GM18526 (cell line): Measurements from ENCODE around the gene CEP104.
A peak's percentile ranks its signal among the peaks of the same experiment; 100 is the strongest.

Source experiments
- POLR2A ChIP-seq: IDR thresholded peaks from 3 replicates; pipeline ENCODE4 v1.6.1; 2011; ENCODE audit not compliant: insufficient read length; ENCODE audit errors: extremely low read depth

The CEP104 gene

DNA sequence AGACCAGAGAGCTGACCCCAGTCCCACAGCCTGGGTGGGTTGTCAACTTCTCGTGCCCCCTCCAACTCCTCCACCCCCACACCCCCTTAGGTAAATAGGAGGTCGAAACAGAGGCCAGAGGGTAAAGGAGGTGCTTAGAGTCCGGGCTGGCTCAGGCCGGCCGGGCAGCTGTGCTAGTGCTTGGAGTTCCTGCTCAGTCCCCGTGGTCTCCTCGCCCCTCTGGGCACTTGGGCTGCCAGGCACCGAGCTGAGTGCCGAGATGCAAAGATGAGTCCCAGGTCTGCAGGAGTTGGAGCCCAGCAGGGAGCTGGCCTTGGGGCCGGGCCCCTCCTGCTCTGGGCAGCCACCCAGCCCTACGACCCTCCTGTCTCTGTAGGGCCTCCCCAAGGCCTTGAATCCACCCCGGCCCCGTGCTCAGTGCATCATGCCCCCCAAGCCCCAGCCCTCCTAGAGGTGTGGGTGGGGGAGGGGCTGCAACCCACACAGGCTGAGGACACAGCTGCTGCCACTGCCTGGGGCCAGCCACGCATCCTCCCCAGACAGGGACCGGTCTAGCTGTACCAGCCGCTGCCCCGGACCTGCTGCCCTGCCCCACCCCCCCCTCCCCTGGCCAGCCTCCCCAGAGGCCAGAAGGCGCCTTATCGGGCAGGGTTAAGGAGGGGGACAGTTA, 82.6 kb downstream of the CEP104 start:
- TF ChIP-seq POLR2A, result no peak

DNA sequence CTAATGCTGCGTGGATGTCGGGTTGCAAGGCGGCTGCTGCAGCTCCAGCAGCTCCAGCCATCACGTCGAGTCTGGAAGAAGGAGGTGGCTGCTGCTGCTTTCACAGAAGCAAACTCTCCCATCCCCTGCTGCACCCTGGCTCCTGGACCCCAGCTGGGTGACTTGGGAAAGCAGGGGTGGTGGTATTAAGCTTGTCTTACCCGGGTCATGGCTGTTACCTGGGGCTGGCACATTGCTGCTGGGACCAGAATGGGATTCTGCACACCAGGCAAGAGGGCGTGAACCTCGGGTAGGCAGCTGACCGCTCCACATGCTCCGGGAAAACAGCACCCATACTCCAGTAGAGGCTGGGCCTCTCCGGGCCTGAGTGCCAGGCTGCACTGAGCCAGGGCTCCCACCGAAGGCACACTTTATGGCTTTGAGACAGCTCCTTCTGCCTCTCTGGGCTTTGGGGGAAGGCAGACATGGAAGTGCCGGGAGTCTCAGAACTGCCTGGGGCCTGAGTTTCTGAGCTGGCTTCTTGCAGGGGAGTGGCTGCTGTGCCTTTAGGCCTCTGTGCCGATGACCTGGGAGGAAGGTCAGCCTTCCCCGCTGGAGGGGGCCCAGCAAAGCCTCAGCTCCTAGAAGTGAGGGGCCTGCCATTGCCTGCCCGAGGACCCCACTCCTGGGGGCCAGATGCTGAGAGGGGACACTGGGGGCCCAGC, 83.3 kb downstream of the CEP104 start:
- no peak for TF ChIP-seq POLR2A

DNA sequence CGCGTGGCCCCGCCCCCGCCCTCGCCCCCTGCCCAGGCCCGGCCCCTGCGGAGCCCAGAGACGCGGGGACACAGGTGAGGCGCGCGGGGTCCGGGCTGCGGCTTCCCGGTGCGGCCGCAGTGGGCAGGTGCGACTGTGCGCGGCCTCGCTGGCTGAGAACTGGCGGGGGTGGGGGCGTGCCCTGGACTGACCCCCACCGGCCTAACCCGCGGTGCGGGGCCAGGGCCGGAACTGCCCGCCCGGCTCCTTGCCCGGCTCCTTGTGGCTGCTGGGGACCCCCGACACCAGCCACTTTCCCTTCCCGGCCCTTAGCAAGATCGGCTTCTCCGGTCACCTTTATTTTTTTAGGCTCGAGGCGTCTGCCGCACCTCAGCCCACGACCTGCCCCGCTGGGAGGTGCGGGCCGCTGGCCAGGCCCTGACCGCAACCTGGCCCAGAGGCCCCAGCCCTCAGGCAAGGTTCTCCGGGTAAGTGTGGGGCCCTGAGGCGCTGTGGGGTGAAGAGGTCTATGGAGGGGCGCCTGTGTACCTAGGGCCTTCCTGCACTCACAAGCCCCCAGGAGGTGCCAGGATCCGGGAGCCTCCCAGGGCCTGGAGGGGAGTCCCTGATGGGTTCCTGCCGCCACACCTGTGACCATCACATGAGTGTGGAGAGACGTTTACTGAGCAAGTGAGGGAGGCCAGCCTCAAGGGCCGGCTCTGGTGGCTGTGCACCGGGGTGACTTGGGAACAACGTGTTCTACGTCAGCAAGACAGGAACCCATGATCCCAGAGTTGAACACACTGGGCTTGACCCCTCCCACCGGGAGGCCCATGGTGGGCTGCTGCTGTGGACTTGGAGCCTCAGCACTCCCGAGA, 84.1 kb downstream of the CEP104 start, which contains the start of gene SMIM1:
SMIM1 (plus strand) TSS at position 35 of the 857 bp plus-strand sequence. CDS start 2,625 bp downstream, outside the sequence.
- TF ChIP-seq POLR2A, result no peak

DNA sequence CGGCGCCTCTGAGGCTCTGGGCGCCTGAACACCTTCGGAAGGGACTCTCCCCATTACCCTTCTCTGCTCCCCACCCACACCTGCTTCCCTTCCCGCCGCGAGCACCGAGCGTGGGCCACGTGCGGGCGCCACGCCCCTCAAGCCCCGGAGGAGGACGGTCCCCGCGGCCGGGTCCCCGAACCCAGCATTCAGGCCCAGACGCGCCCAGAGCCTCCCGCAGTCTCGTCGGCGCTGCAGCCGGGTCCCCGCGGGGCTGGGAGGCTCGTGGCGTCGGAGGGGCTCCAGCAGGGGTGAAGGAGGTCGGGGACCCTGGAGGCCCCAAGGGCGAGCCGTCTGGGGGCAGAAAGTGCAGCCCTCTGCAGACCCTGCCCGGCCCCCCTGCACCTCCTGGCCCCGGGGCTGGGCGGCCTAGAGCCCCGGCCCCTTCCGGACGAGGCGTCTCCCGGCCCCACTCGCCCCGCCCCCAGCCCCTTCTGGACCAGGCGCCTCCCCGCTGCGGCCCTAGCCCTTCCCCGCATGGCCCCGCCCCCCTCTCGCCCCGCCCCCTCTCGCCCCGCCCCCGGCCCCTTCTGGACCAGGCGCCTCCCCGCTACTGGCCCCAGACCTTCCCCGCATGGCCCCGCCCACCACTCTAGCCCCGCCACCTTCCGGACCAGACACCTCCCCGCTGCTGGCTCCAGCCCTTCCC, 84.8 kb downstream of the CEP104 start:
- TF ChIP-seq POLR2A, result peak; percentile 56

DNA sequence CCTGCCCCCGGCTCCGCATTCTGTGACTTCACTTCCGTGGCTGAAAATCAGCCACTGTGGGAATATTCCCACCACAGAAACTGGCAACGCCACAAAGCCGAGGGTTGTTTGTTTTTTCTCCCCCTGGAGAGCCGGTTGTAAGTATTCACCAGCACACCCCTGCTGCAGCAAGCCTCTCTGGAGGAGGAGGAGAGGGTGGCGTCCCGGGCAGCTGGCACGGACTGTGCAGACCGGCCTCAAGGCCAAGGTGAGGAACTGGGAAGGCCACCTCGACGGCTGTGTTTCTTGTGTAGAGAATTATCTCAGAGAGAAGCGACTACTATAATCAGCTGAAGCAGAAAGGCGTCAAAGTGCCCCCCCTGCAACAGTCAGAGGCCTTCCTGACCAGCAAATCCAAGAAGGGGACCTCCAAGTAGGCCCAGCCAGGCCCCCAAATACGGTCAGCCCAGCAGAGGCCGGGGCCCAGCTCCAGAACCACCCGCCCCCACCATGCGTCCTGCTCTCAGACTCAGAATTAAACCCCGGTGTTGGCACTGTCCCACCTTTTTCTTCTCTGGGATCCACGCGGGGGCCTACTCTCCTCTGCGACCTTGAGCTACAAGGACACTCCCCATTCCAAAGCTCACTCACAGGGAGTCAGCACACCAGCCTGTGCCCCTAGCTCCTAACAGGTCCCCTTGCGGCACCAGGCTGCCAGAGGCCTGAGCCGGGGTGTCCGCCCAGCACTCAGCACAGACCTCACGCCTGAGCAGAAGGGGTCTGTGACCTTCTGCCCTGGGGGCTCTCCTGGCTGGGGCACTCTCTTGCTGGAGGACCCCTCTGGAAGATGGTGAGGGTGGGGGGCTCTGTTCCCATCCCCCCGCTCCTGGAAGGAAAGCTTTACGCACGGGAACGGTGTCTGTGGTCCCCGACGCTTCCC, 85.6 kb downstream of the CEP104 start:
- no peak for TF ChIP-seq POLR2A

DNA sequence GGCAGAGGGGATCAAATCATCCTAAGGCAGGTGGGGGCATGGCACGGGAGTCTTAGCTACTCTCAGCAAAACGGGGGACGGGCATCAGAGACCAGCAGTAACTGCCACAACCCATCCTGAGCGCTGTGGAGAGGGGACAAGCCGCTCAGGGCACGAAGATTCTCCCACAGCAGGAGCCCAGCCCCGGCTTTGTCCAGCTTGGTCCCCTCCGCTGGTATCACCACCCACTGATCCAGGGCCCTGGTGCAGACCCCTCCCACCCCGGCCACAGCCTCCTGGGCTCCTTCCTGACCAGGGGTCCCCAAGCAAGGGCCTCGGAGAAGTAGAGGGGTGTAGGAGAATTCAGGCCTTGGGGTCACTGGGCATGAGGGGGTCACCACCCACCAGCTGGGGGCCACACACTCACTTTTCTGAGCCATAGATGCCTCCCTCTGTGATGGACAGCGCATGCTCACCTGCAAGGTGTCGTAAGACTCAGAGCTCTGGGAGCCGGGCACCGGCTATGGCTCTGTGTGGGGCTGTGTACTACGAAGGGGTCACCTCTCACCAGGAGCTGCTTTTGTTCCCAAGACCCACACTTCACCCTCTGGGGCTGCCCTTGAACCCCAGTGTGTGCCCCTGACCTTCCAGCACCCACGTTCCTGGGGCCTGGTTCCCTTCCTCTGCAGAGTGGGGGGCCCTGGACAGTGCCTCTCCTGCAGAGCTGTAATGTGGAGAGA, 86.8 kb downstream of the CEP104 start:
- TF ChIP-seq POLR2A, result no peak

DNA sequence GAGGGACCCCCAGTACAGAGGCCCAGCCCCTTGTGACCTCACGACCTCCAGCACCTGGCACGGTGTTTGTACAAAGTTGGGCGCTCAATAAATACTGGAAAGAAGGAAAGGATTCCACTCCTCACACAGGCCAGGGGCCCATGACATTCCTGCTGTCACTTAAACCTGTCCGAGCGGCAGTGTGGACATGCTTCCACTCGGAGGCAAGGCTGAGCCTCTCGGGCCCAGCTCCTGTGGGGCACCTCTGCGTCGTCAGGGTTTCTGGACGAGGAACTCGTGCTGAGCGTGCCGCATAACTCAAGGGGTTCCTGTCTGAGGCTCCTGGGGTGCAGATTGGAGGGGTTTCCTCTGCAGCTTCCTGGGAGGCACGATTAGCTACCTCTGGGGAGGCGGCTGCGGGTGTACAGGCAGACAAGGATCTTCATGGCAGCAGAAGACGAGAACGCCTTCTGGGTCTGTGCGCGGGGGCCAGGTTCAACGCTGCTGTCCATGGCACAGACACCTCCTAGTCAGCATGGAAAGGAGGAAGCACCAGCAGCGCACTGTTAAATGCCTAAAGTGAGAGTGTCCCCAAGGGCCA, 88.1 kb downstream of the CEP104 start:
- no peak for TF ChIP-seq POLR2A

DNA sequence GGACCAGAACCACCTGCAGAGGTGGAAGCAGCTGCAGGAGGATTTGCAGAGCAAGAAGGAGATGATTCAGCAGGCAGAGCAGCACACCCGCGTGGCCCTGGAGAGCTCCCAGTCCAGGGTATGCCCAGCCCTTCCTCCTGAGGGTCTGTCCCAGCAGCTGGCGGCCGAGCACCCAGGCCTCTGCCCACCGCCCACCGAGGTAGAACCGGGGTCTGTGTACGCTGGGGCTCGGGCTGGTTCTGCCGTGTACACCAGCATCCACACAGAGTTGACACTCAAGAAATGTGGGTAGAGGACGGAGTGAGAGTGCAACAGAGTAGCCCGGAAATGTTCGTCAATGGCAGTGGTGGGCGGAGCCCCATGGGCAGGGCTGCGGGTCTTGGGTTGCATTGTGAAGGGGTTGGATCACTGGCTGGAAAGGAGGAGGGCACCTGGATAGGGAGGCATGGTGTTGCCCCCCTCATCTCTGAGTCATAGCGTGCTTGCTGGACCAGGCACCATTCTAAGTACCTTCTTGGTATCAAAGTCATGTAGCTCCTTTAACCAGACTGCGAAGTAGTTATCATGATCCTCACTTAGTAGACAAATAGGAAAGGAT, 89.6 kb downstream of the CEP104 start:
- TF ChIP-seq POLR2A, result no peak

DNA sequence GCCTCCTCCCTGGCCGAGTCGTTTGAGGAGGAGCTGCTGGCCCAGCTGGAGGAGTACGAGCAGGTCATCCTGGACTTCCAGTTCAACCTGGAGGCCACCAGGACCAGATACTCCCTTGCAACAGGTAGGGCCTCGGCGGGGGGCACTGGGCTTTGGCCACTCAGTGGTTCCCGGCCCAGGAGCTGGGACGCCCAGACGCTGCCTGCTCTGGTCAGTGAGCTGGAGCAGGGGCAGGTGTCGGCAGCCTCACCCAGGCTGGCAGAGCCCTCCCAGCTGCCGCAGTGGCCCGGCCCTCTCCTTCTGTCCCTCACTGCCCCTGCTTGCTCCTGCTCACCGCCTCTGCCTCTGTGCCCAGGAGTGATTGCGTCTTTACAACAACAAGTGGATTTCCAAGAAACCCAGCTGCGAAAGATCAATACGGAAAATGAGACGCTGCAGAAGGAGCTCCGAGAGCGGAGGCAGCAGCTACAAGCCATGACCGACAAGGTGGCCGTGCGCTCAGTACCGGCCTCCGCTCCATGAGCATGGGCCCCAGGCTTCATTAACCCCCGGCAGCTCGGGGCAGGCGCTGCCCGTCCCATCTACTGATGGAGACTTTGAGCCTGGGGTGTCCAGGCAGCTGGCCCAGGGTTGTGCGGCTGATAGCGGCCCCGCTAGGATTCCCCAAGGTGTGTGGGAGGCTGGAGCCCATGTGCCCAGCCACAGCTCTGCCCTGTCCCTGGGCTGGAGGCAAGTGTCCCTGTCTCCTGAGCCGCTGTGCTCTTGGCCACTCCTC, 93.5 kb downstream of the CEP104 start:
- TF ChIP-seq POLR2A, result no peak

DNA sequence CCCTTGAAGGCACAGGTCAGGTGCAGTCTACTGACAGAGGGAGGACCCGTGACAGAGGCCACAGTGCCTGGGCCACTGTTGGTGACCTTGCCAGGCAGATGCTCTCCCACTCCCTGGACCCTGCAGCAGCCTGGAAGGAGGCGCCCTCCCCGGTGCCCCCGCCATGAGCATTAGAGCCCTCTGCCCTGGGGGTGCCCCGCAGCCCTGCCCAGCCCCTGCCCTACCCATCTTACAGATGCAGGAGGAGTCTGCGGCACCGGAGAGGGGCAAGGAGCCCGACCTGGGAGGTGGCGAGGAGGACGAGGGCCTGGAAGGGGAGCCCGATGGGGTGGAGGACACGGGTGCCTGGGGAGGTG, 94.2 kb downstream of the CEP104 start:
- no peak for TF ChIP-seq POLR2A

DNA sequence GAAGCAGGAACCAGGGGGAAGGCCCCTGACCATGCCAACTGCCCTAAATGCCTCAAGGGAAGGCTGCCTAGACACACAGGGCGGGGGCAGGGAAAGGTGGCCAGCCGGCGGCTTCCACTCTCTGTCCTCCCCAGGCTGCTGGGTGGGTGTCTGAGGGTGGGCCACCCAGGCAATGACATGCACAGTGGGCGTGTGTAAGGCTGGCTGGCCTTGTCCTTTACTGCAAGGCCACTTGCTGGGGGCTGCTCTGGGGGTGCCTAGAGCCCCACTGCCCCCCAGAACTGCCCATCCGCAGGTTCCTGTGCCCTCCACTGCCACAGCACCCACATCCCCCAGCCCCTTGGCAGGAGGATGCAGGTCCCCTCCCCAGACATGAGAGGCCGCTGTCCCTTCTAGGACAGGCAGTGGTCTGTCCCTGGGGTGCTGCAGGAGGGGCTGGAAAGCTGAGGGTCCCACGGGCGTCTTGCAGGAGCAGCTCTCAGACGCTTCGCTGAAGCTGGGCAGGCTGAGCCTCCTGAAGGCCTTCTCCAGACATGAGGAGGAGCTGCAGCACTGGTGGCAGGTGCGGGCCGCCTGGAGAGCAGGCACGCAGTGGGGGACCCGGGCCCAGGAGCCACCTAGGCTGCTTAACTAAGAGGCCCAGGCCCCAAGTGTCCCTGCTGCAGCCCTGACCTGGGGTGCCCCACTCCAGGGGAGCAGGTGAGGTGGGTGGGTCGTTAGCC, 94.7 kb downstream of the CEP104 start:
- TF ChIP-seq POLR2A, result no peak
